LNCAP (cell line): ENCODE data around the gene PANK4.

ENCODE experiments used
- CTCF ChIP-seq: fragments of 450-650 bp; IDR thresholded peaks from 2 replicates; pipeline ENCODE4 v1.5.1; 2017; ENCODE audit warnings: mild to moderate bottlenecking

Gene PANK4

GRCh38 chr1:2560299-2561073 is 34.1 kb upstream of the PANK4 start:
- no peak for TF ChIP-seq CTCF

GRCh38 chr1:2559509-2560298 is 33.3 kb upstream of the PANK4 start:
- no peak for TF ChIP-seq CTCF

- TF ChIP-seq CTCF: no peak
Observed at GRCh38 chr1:2558861-2559260, 32.5 kb upstream of the PANK4 start.

GRCh38 chr1:2558420-2558819 is 32.0 kb upstream of the PANK4 start:
- no peak for TF ChIP-seq CTCF

GRCh38 chr1:2557482-2558400 is 31.3 kb upstream of the PANK4 start:
- no peak for TF ChIP-seq CTCF

GRCh38 chr1:2556678-2557481 is 30.5 kb upstream of the PANK4 start:
- no peak for TF ChIP-seq CTCF
